ENCODE results near the gene BAHCC1.
"Not testable (repeated sequence)": the region's sequence is repeated elsewhere in the genome, so short reads cannot be mapped to it uniquely, and the experiment has no call there.

Gene BAHCC1

GRCh38 chr17:81394921-81395599, at the start of gene BAHCC1:
Gene BAHCC1 (plus strand): TSS chr17:81395457. CDS start chr17:81399740, 4,283 bp downstream.
- peak; percentile 72 for DNase-seq (ENCODE audit: low read depth)

- peak; percentile 93 for DNase-seq (ENCODE audit: low read depth)
These were observed 49.0 kb upstream of the BAHCC1 start for GRCh38 chr17:81346090-81346907.

- no peak for DNase-seq (ENCODE audit: low read depth)
These were observed 48.3 kb upstream of the BAHCC1 start for GRCh38 chr17:81346908-81347349.

GRCh38 chr17:81347437-81347836, 47.8 kb upstream of the BAHCC1 start:
- DNase-seq (ENCODE audit: low read depth) = no peak

GRCh38 chr17:81348097-81349055, 46.9 kb upstream of the BAHCC1 start:
- no peak for DNase-seq (ENCODE audit: low read depth)

- DNase-seq (ENCODE audit: low read depth) = no peak
These were observed 45.6 kb upstream of the BAHCC1 start for GRCh38 chr17:81349397-81350319.

GRCh38 chr17:81350320-81350890, 44.9 kb upstream of the BAHCC1 start:
- no peak for DNase-seq (ENCODE audit: low read depth)

- DNase-seq (ENCODE audit: low read depth) = not testable (repeated sequence)
These were observed 43.8 kb upstream of the BAHCC1 start for GRCh38 chr17:81351329-81352052.

GRCh38 chr17:81352056-81352455, 43.2 kb upstream of the BAHCC1 start:
- DNase-seq (ENCODE audit: low read depth) = not testable (repeated sequence)

GRCh38 chr17:81354252-81354953, 40.9 kb upstream of the BAHCC1 start:
- no peak for DNase-seq (ENCODE audit: low read depth)

GRCh38 chr17:81354954-81355347, 40.3 kb upstream of the BAHCC1 start:
- DNase-seq (ENCODE audit: low read depth) = no peak

- DNase-seq (ENCODE audit: low read depth) = no peak
These were observed 36.0 kb upstream of the BAHCC1 start for GRCh38 chr17:81359218-81359617.

- not testable (repeated sequence) for DNase-seq (ENCODE audit: low read depth)
These were observed 33.3 kb upstream of the BAHCC1 start for GRCh38 chr17:81362001-81362400.

- DNase-seq (ENCODE audit: low read depth) = no peak
These were observed 30.7 kb upstream of the BAHCC1 start for GRCh38 chr17:81364278-81365147.

GRCh38 chr17:81365148-81365600, 30.1 kb upstream of the BAHCC1 start:
- DNase-seq (ENCODE audit: low read depth) = no peak

GRCh38 chr17:81365601-81366585, 29.4 kb upstream of the BAHCC1 start:
- no peak for DNase-seq (ENCODE audit: low read depth)

- DNase-seq (ENCODE audit: low read depth) = no peak
These were observed 28.6 kb upstream of the BAHCC1 start for GRCh38 chr17:81366648-81367047.
